GM18526 (cell line): Measurements from ENCODE around the gene DENND11.

ENCODE experiments used
- POLR2A ChIP-seq: IDR thresholded peaks from 3 replicates; pipeline ENCODE4 v1.6.1; 2011; ENCODE audit not compliant: insufficient read length; ENCODE audit errors: extremely low read depth

DENND11 gene

DNA sequence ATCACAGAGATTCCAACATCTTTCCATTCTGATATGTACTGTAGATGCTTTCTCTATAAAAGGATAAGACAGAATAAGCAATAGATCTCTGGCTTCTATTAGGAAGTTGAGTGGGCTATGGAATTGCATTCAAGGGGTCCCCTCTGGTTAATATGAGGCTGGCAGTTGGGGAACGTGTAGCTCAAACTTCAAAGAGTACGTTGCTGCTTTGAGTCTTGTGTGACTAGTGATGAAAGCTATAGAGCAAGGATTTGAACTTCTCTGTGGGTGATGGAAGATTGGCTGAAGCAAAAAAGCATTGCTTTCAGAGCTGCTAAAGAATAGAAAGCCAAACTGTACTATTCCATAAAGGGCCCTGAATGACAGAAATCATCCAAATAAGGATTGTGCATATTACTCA is 12.6 kb upstream of the DENND11 start:
- TF ChIP-seq POLR2A = no peak

DNA sequence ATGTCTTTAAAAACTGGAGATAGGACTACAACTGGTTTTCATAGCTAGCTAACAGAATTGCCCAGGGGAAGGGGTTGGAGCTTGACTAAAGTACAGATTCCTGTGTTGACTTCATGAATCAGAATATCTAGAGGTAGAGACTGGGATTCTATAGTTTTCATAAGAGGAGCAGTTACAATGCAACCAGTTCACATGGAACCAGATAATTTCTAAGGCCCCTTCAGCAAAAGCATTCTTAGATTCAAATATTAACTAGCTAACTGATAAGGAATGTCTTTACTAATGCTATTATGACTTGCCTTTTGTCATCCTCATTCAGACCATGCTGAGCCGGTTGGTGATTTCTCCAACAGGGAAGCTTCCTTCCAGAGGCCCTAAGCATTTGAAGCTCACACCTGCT is 11.9 kb upstream of the DENND11 start:
- TF ChIP-seq POLR2A = no peak

DNA sequence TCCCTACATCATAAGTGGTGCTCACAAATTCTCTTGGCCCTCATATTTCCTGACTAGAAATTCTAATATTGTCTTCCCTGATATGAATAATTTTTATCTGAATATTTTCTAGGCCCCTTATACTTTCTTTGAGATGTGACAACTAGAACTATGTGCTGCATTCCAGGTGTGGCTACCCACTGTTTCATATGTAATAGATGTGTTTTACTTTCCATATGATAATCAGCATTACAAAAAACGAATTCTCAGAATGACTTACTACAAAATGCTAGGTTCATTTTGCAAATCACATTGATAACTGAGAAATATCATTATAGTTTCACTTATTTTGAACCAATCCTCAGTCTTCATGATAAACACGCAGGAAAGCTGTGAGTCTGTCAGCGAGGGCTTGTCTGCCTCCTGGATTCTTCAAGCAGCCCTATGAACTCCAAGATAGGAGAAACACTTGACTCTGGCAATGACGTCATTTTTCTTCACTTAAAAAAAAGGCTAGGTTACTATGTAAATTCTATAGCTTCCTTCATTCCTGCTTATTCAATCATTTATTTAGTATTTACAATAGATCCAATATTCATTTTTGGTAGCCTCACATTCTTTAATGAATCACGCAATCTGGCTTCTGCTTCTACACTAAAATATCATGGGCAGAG is 10.8 kb upstream of the DENND11 start:
- TF ChIP-seq POLR2A = no peak

DNA sequence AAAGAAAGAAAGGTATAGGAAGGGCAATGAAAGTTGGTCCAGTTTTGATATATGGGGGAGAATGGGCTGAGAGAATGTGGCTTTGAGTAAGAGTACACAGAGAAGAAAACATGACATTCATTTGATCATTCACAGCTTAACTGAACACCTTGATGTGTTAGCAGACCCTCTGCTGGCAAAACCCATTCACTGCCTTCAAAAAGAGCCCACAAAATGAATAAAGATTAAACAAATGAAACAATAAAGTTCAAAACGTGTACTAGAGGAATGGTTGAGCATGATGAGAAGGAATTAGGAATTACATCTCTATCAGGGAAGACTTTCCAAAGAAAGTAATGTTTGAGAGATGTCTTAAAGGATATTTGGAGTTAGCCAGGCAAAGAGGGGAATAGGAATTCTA is 8.3 kb upstream of the DENND11 start:
- no peak for TF ChIP-seq POLR2A

DNA sequence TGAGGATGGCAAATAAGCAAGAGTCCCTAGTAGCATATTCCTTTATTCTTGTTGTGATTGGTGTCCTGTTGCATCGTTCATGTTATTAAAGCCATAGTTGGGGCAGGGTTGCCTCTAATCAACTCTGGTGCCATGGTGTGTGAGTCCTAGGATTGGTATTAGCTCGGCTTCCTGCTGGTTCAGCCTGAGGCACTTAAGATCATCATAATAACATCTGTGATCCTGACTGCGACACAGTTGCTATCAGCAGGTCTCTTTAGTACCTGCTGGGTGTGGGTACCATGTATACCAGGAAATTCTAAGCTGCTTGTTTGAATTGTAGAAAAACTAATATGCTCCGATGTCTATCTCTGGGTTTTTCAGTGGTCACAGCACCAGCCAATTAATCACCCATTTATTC is 7.8 kb upstream of the DENND11 start:
- TF ChIP-seq POLR2A = no peak

DNA sequence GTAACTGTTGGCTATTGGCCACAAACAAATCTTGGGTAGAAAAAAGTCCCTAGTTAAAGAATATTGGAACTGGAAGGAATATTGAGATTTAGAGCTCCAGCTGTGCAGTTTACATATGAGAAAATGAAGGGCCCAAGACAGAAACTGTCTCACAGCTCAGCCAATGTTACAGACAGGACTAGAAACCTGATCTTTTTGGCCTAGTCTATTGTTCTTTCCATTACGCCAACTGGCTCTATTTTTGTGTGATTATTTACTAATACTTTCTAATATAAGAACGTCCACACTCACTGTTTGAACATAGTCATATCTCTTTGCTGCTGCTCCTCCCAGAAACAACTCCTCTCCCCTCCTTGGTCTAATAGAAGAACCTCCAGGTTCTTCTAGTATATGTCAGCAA is 7.4 kb upstream of the DENND11 start:
- TF ChIP-seq POLR2A = no peak

DNA sequence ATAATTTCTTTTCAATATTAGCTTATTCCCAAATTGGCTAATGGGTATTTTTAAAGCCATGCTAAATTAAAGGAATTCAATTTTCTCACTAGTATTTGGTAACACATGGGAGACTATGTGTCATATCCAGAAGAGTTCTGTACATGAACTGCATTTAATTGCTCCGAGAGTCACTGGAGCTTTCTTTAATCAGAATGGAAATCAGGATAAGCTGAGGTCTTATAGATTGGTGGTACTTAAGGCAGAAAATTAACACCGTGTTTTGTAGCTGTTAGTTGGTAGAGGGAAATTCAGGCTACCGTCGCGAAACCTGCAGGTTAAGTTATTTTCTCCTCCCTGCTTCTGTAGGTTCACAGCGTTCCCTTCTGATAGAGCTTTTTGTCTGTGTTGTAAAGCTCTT is 6.4 kb upstream of the DENND11 start, which contains the start of gene WEE2:
TSS of gene WEE2 (plus strand) at position 3 of the 400 bp plus-strand sequence. CDS start 406 bp downstream, outside the sequence.
- TF ChIP-seq POLR2A = no peak

DNA sequence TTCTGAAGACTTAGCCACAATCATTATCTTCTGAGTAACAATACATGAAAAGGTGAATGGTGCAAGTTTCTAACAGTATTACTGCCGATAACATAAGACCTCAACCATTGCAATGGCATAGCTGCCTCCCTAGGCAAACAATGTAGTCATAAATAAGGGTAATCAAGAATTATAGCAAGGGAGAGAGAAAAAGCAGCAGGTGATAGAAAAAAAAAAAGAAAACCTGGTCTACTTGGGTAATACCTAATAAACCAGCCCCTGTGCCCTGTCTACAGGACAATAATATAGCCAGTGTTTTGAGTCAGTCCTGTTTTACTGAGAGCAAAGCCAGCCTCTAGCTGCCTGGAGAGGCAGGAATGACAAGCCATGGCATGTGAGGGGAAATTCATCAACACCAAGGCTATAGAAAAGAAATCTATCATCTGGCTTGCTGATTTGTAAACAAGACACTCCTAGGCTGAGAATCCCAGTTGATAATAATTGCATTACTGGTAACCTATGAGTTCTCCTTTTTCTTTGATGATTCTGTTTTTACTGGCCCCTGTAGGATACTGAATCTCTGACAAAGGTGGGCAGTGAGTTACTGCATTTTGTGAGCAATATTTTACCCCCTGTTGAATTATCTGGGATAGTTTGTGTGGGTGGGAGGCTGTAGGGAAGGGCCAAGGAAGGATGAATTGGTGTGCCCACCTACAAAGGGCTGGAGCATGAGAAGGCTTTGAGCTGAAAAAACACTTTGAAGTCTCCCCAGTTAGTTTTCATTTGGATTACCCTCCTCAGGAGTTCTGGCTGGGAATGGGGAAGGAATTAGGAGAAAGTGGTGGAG is 4.5 kb upstream of the DENND11 start:
- TF ChIP-seq POLR2A = no peak

DNA sequence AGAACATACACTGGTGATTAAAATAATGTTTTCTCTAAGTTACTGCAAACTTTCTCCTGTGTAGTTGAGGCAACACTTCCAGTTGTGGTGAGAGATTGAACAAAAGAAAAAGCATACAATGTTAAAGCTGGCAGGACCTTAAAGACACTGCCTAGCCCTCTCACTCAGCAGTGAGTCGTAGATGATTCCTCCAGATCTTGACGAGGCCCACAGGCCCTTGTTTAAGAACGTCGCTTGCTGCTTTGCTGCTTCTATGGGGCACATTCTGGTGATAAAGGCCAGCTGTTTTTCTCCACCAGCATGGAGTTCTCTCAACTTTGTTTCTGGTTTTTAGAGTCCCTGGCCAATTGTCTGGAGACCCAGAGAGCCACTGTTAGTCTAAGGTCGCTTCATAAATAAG is 2.8 kb upstream of the DENND11 start:
- no peak for TF ChIP-seq POLR2A

DNA sequence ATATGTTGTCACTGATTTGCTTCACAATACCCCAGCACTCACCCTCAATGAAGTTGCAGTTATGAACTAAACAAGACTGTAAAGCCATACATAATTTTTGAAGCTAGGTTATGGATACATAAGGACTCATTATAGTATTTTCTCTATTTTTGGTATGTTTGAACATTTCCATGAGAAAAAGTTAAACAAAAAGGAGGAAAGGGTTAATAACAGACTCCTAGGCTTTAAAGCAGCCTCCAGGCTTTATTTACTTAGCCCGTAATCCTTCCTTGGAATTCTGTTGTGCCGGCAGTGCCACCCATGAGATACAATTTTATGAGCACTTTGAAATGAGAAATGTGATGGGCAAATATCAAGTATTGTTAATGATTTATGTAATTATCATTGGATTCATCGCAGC is 2.1 kb upstream of the DENND11 start:
- TF ChIP-seq POLR2A = no peak

DNA sequence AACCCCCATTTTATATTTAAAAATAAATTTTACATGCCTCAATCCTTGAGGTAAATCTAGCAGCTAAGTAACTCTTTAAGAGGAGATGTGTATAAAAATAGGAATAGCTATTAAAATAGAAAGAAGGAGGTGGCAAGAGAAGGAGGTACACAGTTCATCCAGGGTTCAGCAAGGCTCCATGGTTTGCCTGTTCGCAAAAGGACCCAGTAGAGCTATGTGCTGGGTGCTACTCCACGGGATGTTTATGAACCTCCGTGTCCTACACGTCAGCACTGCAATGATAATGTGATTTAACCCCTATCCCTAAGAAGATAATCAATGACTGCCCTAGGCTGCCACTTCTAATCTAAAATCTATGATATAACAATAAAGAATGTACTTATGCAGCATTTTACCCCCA is 926 bp upstream of the DENND11 start:
- TF ChIP-seq POLR2A = no peak

DNA sequence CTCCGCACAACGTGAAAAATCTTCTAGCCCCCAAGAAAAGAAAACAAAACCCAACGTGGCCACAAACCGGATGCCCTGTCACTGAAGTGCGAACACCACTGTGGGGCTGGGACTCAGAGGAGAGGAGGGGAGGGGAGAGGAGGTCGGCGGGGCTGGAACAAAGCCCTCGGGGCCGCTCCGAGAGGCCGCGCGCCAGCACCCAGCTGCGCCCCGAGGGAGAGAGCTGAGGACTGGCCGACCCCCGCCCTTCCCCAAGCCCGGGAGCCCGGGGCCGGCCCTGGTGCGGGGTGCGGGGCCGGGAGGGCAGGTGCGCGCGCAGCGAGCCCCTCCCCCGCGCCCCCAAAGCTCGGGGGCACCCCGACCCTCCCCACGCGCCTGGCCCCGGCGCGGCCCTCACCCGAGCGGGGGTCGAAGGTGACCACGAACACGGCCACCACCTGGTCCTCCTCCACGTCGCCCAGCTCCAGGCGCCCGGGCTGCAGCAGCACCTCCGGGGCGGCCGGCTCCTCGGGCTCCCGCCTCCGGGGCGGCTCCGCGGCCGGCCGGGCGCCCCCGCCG is 398 bp downstream of the DENND11 start:
- TF ChIP-seq POLR2A = peak; percentile 31

DNA sequence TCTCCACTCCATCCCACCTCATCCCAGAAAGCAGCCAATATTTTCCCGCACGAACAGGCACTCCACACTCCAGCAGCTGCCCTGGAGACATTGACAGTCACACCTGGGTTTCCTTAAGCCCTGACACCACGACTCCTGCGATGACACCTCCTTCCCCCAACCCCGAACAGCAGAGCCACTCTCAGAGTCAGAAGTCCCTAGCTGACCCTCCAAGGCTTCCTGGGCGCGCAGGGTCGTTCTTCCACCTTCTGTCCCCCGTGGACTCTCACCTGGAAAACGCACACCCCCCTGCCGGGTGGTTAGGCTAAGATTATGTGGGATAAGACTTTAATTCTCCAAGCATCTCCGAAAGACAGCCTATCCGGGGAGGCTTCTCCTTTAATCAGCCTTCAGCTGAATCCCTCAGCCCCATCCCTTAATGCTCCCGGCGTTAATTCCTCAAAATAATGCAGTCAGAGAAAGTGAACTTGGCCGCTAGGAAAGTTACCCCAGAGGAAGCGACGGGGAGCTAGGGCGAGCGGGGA is 1.1 kb downstream of the DENND11 start:
- no peak for TF ChIP-seq POLR2A

DNA sequence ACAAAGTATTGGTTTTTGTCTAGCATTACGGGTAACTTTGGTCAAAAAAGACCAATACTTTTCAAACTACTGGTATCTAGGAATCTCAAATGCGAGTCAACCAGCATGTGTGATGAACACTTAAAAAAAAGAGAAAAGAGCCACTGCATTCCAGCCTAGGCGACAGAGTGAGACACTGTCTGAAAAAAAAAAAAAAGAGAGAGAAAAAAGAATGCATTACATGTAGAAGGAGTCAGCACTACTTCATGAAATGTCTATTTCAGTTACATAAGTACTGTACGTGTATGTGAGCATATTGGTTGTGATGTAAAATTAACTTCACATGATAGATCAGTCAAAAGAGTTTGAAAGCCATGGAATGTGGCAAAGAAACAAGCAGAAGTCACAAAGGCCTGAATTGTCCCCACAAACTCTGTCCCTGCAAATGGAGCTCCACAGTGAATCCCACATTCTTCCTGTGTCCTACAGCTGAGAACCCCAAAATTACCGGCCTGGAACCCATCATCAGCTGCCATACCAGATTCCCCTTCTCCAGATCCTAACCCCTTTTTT is 1.6 kb downstream of the DENND11 start:
- TF ChIP-seq POLR2A = no peak

DNA sequence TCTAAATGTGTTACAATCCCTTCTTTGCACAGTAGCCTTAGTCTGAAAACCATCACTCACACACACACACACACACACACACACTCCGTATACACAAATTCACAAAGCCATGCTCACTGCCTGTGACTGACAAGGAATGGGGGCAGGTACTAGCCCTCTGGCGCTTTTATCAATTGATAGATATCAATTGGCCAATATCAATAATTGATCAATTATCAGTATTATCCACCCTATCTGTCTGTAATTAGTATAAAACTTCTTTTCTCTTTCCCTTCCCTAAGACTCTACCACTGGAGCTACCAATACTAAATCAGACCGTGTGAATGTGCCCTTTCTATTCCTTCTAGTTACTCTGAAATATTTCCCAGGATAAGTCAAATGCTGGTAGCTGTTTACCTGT is 2.1 kb downstream of the DENND11 start:
- TF ChIP-seq POLR2A = no peak
